Activated CD8-positive, alpha-beta memory T cell treated with anti-CD3 and anti-CD28 coated beads for 1 hour (primary cell): ENCODE measurements around the gene PLK5.

ENCODE experiments used
- DNase-seq, 2 donors: peaks; one replicate each; pipeline ENCODE4 v3.0.0-alpha.2; 2020; ENCODE audit warnings: low read depth in 1 of 2; ENCODE audit errors: extremely low read depth in 1 of 2

PLK5 gene

GRCh38 chr19:1576242-1577089 is 52.6 kb downstream of the PLK5 start:
- no peak for DNase-seq

GRCh38 chr19:1577090-1577928 is 53.4 kb downstream of the PLK5 start:
- DNase-seq, result no peak

- DNase-seq, result no peak
Observed at GRCh38 chr19:1577929-1578618, 54.2 kb downstream of the PLK5 start.

GRCh38 chr19:1579222-1579621 is 55.3 kb downstream of the PLK5 start:
- no peak for DNase-seq

GRCh38 chr19:1580382-1580781 is 56.5 kb downstream of the PLK5 start:
- no peak for DNase-seq

- no peak for DNase-seq
Observed at GRCh38 chr19:1580957-1581356, 57.1 kb downstream of the PLK5 start.

GRCh38 chr19:1582201-1582600 is 58.3 kb downstream of the PLK5 start:
- no peak for DNase-seq

GRCh38 chr19:1584500-1585242 is 60.8 kb downstream of the PLK5 start:
- DNase-seq, result no peak

- DNase-seq, result no peak
Observed at GRCh38 chr19:1585243-1585580, 61.3 kb downstream of the PLK5 start.
